GM21447 (cell line): ENCODE data around the gene TIGD4.
"Not testable (repeated sequence)": the region's sequence is repeated elsewhere in the genome, so short reads cannot be mapped to it uniquely, and the experiment has no call there.

ENCODE experiments used
- ATAC-seq: cut with Tn5 transposase; IDR thresholded peaks from one replicate; pipeline ENCODE4 v1.9.1; 2021; ENCODE audit not compliant: unreplicated experiment

Gene TIGD4

DNA sequence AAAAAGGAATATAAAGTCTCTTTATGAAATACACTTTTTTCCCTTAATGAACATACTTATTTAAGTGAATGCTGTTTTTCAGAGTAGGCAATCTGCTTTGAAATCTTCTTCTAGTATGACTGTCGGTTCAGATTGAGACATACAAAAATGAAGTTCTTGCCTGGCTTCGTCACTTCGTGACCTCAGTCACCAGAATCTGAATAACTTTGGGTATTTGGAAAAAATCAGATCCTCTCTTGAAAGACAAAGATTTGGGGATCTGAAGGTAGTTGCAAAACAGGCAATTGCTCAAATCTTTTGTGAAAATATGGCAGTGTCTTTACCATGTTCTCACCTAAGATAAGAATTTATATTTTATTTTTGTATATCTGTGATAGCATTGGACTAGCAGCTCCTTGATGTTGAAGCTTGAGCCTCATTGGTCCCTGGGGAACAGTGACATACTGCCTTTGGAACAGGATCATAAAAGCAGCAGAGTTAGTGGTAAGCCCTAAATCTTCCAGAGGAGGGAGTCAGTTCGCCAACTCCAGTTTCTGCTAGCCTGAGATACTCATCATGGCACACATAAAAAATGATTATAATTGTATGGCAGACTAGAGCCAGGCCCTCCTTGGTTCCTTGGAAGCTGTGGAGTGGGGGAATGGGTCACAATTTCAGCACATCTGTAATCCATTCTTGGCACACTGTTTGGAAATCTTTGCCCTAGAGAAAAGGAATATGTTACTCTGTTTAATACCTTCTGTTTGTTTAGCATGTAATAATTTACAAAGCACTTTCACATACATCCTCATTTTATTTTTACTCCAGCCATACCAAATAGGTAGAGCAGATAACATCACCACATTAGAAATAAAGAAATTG is 5.2 kb upstream of the TIGD4 start:
- no peak for ATAC-seq

DNA sequence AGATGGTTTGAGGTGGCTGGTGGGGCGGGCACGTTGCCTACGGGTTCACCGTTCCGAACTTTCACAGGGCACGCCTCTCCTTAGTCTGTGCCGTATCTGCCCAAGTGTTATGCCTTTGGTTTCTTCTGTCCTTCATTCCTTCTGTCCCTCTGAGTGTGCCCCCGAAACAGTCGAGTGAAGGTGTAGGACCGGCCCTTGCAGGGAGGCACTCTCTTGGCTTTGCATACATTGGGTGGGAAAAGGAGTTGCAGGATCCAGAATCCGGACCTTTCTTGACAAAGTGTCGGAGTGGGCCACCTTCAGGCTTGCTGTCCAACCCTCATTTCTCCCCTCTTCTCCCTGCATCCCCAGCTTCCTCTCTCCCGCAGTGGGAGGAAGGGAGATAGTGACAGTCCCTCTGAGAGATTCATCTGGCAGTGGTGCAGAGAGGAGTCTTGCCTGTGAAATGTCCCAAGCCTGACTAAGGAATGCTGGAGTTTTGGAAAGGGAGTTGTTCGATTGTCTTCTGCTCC is 793 bp upstream of the TIGD4 start:
- no peak for ATAC-seq

DNA sequence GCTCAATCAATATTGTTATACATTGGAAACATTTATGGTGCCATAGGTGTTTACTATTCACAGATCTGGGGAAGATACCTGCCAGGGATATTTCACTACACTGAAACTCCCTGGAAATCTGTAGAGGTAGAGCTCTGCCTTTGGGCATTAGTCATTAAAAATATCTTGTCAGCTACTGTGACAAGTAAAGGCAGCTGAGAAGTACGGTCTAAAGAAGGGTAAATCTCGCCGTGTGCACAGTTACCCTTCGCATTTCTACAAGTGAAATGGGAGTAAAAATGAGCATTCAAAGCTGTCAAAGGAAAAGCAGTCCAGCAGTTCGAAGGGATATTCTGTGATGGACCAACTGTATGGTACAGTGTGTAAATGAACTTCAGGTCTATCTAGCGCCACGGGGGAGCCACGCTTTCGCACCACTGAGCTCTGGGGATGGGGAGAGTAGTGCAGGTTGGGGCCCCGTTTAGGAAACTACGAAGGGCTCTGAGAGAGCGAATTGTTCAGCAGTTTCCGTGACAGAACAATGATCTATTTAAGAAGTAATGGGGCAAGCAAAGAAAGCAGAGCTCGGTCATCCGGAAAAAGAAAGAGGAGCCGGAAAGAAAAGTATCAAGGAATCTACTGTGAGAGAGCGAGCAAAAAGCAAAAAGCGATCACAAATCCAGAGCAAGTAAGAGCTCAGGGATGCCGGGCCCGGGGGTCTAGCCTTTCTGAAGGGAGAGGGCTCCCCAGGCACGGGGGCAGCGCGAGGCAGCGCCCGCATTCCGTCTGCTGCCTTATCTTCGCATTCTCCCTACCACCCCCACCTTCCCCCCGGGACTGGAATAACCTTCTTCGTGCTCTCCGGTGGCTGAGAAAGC is 646 bp downstream of the TIGD4 start:
- no peak for ATAC-seq

DNA sequence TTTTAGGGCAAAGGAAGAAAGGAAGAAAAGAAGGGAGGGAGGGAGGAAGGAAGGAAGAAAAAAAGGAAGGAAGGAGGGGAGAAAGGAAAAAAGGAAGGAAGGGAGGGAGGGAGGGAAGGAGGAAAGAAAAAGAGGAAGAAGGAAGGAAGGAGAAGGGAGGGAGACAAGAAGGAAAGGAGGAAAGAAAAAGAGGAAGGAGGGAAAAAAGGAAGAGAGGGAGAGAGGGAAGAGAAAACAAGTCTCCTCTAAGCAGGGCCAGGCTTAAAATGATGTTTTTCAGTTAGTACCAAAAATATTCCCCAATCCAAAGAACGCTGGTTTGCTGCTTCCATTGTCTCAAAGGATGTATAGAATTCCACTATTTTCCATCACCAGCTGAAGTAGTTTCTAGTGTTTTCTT is 2.0 kb downstream of the TIGD4 start:
- ATAC-seq: no peak

DNA sequence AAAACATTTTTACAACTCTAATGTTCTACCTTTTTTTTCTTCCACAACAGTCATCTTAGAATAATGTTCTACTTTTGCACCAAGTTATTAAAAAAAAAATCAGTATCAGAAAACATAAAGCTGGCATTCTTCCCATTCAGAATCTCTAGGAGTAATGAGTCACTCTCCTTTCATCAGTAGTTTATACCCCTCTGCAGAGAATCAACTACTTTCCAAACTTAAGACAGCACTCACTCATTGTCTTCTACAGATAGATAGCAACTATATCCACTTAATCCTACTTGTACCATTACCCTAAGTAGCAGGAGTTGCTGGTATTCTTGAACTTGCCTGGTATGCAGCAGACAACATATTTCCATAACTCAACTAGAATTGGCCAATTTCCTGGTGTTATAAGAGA is 3.2 kb downstream of the TIGD4 start:
- ATAC-seq: no peak

DNA sequence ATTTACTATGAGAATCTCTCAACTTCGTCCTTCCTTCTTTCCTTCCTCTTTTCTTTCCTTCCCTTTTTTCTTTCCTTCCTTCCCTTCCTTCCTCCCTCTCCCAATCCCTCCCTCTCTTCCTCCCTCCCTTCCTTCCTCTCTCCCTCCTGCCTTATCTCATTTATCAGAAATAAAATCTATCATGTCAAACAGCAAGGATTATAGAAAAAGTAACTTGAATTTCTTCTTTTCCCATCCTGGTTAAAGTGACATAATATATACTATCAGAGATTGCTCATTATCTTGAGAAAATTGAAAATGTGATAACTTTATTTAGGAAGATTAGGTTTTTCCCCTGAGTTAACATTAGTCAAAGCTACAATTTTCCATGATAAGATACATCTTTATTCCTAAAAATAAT is 5.6 kb downstream of the TIGD4 start:
- ATAC-seq: no peak

DNA sequence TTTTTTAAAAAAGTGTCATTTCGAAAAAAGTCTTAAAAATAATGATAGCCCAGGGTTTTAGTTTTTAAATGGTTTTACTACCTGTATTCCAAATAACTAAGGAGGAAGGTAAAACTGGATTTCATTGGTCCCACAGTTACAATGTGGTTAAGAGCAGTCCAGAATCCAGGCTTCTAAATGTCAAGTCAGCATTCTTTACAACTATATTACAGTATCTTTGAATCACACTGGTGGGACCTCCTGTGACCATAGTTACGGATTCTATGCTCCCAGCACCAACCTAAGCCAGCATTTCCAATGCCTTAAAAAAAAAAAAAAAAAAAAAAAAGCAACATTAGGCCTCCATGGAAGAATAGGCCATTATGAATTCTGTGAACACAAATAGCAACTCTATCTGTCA is 6.2 kb downstream of the TIGD4 start:
- no peak for ATAC-seq

DNA sequence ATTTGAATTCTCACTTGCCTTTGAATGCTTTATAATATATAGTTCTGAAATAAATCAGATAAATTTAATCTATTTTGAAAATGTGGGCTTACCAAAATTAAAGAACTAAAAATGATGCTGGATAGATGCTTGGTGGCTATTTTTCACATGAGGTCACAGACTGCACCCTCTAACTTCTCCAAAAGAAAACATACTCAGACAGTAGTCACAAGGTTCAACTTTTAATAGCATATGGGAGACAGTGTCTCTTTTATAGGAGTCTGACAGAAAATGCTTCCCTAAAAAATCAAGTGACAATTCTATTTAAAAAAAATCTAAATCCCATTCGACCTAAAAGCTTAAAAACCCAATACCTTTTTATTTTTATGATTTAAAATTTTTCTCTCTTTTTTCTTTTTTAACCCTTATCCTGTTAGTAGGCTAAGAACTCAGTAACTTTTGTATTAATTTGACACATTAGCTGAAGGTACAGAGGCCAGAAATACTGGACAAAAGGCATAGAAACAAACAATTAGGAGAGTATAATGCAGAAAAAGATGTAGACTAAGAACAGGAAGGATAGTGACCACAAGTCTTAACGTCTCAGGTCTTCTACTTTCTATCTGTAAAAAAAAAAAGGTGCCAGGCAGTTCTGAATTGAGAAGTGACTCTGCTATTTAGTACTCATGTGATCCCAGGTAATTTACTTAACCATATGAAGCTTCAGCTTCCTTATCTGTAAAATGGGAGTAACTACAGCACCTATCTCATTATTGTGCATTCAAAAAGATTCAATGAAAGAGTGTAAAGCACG is 7.6 kb downstream of the TIGD4 start:
- ATAC-seq: peak; percentile 93

DNA sequence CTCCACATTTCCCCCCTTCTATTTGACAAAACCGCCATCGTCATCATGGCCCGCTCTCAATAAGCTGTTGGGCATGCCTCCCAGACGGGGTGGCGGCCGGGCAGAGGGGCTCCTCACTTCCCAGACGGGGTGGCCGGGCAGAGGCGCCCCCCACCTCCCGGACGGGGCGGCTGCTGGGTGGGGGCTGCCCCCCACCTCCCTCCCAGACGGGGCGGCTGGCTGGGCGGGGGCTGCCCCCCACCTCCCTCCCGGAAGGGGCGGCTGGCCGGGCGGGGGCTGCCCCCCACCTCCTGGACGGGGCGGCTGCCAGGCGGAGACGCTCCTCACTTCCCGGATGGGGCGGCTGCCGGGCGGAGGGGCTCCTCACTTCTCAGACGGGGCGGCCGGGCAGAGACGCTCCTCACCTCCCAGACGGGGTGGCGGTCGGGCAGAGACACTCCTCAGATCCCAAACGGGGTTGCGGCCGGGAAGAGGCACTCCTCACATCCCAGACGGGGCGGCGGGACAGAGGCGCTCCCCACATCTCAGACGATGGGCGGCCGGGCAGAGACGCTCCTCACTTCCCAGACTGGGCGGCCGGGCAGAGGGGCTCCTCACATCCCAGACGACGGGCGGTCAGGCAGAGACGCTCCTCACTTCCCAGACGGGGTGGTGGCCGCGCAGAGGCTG is 14.3 kb downstream of the TIGD4 start:
- not testable (repeated sequence) for ATAC-seq

DNA sequence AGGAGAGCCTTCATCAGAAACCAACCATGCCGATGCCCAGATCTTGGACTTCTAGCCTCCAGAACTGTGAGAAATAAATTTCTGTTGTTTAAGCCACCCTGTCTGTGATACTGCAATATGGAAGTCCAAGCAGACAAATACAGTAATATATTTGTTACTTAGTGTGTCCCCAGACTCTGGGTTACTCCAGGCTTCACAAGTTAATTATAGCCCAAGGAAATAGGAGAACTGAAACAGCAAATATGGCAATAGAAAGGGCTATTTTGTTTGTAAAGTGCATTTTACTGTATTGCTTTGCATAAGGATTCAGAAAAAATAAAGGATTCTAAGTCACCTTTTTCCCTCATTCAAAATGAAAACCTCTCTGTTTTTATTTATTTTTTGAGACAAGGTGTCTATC is 15.7 kb downstream of the TIGD4 start:
- ATAC-seq: no peak

DNA sequence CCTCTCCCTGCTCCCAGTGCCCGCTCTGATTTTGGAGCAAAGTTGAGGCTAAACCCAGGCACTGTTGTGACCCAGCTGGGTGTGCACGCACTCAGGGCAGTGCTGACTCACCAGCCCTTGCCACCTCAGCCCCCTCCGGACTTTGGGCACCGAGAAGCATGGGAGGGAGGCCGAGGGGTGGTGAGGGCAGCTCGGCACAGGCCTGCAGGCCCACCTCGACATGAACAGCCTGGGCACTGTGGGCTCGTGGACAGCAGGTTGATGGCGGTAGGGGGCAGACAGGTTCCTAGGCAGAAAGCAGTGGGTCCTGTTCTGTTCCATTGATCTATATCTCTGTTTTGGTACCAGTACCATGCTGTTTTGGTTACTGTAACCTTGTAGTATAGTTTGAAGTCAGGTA is 30.9 kb downstream of the TIGD4 start:
- ATAC-seq: no peak

DNA sequence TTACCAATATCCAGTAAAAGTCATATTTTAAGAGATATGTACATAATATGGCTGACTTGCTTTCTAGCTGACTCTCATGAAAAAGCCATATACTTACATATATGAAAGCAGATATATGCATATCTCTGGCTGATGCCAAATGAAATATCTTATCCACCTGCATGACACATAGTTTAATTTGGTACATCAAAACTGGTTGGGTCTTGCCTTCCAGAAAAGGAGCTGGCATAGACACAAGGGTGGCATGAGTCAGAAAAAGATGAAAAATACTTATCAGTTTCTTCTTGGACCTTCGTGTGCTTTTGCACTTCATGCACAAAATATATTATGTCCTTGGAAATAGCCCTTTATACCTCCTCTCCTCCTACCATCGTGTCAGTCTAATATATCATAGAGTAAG is 32.1 kb downstream of the TIGD4 start:
- no peak for ATAC-seq

DNA sequence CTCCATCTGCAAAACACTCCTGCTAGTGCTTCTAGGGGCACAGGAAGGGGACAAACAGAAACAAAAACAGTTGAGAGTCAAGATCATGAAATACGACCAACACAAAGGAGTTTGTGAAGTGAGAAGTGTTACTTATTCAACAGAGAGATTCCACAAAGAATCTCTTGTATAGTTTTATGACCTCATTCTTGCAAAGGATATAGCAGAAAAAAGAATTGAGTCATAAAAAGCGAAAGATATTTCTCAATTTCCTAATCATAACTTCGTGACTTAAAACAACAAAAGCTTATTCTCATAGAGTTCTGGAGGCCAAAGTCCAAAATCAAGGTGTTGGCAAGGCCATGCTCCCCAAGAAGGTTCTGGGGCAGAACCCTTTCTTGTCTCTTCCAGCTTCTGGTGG is 40.7 kb downstream of the TIGD4 start:
- ATAC-seq: no peak

DNA sequence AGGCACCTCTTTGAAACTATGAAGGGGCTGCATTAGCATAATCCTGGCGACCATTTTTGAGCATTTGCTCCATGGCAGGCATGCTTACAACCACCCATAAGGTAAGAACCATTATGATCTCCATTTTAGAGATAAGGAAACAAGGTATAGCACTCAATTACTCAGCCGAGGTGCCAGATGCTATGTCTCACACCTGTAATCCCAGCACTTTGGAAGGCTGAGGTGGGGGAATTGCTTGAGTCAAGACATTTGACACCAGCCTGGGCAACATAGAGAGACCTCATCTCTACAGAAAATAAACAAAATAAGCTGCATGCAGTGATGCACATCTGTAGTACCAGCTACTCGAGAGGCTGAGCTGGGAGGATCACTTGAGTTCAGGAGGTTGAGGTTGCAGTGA is 43.6 kb downstream of the TIGD4 start:
- ATAC-seq: no peak

DNA sequence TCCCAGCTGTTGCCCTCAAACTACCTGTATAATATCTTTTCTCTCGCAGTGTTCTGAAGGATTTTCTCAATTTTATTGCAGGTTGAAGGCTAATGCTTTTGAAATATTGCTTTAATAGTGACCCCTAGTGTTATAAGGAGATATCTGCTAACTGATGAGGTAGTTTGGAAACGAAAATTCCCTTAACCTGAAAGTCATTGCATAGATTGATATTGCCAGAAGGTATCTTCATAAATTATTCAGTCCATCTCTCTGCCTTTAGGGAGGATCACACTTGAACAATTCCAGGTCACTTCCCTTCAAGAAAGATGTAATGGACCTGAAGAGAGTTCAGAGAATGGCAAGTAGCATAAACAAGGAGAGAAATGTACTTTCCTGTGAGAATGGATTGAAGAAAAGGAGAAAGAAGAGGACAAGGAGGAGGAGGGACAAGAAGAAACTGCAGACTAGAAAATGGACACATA is 44.1 kb downstream of the TIGD4 start:
- no peak for ATAC-seq

DNA sequence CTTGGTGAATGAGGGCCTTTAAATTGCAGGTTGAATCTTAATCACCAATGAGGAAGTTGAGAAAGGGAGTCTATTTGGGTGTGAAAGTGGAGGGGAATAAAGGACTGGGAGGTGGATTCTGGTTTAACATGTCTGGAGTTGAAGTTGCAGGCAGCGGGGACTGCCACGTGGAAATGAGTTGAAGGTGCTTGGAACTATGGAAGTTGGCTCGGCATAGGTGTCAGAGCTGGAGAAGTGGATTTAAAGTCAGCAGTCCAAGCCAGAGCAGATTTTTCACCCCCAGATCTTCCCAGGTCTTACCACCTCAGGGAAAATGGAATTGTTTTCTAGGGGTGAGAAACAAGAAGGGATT is 44.9 kb downstream of the TIGD4 start:
- ATAC-seq: no peak

DNA sequence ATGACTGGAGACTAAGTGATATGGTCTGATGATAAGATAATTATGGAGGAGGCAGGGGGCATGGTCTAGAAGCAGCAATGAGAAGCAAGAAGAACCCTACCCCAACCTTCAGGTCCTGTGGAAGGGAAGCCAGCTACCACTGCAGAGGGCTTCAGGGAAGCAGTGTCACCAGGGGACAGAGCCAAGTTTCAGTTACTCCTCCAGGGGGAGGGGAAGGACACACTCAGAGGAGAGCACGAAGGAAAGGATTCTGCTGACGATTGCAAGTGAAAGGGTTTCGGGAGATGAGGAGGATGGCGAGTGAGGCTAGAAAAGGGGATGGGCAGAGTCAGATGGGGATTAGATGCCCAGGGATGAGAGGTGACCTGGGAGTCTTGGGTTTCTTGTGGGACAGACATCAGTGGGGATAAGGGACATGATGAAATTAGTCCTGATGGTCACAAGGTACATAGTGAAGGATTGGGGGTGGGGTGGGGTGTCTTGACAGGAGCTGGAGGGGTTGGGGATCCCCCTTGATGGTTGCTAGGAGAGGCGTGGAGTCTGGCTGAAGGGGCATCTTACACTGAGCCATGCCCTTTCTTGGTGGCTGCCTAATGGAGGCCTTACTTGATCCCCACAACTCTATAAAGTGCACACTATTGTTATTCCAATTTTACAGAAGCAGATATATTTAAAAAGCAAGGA is 45.4 kb downstream of the TIGD4 start:
- no peak for ATAC-seq

DNA sequence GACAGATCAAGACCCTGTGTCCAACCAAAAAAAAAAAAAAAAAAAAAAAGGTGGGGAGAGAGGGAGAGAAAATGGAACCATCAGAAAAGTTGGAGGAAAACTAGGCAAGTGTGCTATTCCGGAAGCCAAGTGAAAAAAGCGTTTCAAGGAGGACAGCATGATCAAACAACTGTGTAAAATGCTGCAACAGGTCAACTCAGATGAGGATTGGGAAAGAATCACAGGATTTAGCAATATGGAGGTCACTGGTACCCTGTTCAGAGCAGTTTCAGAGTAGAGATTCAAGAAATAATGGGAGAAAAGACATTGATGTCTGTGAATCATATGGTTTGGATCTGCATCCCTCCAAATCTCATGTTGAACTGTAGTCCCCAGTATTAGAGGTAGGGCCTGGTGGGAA is 47.5 kb downstream of the TIGD4 start:
- ATAC-seq: no peak

DNA sequence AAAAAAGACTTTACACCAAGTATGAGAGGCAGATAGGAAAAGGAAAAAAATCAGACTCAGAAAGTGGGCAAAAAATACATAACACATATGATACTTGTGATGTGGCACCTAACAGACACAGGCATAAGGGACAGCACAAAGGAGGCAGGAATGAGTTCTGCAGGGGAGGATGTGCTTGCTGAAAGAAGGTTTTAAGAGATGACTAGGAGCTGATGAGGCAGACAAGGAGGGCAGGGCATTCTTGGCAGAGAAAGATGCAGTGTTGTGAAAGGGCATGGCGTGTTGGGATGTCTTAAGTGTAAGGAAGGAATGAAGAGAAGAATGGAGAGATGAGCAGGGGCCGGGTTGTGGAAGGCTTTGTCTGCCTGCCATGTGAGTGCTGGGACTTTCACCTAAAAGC is 50.1 kb downstream of the TIGD4 start:
- no peak for ATAC-seq

DNA sequence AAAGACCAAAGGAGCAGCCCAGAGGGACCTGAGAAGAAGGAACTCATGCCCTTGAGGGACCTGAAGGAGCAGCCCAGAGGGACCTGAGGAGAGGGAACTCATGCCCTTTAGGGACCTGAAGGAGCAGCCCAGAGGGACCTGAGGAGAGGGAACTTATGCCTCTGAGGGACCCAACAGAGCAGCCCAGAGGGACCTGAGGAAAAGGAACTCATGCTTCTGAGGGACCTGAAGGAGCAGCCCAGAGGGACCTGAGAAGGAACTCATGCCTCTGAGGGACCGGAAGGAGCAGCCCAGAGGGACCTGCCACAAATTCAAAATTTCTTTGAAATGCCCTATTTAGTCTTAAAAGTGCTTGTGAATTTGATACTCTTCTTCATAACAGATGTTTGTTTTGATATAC is 51.2 kb downstream of the TIGD4 start:
- no peak for ATAC-seq
